Inferior parietal cortex (tissue), 1 donor: ENCODE data around the gene CCDC85A.

Experiments
- DNase-seq: peaks from one replicate; pipeline ENCODE4 v3.0.0-alpha.2; 2016; ENCODE audit errors: extremely low spot score

CCDC85A gene

DNA sequence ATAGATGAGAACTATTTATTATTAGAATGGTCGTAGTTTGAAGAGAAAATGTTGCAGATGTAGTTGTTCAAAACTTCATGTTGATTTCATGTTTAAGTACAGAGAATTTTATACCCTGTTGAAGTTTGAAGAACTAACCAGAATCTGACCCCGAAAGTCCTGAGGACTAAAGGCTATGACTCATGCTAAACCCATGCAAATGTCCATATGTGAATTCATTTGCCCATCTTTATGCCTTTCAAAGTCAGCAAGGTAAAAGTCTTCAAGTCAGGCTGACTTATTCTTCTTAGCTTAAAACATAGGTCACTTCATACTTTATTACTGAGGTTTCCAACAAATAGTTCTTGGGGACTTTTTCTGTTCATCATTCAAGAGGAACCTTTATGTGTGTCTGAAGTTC lies 185.5 kb downstream of the CCDC85A start:
- DNase-seq = no peak

DNA sequence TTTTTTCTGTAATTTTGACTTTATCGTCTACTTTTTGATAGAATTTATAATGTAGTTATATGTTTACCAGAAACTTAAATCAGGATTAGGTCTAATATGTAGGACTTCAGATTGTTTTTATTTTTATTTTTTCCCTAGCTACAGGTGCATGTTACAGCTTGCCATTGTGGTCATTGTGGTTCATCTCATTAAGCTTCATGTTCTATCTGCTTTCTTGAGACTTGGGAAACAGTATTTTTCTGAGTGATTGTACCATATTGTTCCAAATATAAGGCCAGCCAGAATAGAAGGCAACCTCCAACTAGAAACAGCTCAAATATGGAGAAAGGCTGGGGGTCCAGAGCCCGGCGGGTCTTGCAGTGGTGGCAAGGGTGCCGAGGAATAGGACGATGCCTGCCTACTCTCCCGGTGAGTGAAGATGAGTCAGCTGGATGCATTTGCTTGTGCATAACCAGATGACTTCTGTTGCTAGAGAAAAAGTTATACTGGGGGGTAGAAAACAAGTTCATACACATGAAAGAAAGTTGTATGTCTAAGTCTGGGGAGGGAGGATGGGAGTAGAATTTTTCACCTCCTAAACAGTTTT lies 188.4 kb downstream of the CCDC85A start:
- no peak for DNase-seq

DNA sequence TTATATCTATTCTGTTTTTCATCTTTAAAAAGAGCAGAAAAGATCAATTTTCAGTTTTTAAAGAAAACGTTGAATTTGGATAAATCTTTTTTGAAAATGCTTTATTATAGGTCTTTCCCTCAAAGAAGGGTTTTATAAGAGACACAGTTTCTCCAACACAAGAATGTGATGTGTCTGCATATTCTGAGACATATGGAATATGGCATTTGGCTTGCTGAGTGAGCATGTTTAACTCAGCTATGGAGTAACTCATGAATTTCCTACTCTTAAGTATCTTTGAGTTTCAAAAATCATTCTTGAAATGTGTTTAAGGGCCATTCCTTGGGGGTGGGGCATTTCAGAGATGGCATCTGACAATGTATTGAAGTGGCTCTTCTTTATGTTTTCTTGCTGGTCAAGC lies 191.5 kb downstream of the CCDC85A start:
- no peak for DNase-seq

DNA sequence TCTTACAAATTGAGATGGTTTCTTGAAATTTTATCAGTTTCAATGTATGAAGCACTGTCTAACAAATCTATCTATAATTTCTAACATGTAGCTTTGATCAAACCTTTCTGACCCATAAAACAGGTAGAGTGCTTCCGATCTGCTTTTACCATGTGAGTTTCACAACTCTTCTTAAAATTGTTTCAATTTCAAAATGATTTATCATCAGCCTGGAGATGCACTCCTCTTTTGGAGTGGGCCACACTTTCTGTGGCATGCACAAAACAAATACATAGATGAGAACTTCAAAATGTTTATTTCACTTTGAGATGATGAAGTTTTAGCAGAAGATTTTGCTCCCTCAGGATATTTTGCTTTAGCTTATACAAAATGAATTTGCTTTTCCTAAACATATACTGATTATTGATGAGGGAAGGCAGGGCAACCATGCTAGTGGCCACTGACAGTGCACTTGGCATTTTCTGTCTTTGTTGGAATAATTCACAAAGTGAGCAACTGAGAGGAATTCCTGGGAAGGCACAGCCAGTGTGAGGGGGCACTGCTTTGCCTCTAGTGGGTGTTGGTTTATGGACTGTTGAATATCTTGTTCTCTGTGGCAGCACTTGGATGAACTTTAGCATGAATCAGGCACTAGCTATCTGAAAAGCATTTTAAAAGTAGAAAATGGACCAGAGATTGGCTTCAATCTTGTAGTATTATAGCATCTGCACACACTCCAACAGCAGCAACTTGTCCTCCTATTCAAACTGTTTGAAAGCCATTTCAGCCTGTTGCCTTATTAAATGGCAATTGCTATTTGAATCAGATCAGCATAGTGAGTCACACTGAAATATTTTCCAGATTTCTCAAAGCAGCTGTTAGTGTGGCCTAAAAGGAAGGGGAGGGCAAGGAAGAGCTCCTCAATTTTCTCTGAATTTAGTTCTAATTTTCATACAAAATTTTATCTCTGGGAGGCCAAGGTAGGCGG lies 193.2 kb downstream of the CCDC85A start:
- DNase-seq = no peak

DNA sequence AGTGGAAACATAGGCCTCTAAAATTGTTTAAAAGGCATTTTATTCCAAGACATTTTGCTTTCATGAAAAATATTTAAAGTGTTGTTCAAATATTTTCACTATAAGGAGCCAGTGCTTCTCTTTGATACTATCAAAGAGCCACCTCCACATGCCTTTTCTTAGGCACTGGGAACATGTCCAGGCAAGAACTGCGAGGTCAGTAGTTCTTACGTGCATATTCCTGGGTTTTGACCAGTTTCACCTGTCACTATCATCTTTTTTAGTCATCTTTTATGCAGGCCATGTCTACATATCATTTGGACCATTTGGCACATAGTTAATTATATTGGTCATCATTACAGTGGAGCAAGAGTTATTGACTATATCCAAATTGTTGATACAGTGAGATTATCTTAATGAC lies 195.3 kb downstream of the CCDC85A start:
- DNase-seq = no peak

DNA sequence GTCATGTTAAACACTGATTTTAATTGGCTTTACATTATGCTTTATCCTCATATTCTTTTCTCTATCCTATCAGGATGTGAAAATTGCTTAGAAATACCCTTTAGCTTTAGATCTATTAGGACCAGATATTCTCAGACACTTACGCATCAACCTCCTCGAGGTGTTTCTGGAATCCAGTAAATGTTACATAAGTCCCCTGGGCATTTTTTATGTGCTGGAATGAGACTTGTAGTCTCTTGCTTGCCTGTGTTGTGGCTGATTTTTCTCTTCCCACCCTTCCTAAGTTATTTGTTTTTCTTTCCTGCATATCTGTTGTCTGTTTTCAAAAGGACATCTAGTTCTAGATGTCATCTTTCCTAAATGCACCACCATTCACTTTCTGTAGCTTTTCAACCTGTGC lies 197.1 kb downstream of the CCDC85A start:
- no peak for DNase-seq

DNA sequence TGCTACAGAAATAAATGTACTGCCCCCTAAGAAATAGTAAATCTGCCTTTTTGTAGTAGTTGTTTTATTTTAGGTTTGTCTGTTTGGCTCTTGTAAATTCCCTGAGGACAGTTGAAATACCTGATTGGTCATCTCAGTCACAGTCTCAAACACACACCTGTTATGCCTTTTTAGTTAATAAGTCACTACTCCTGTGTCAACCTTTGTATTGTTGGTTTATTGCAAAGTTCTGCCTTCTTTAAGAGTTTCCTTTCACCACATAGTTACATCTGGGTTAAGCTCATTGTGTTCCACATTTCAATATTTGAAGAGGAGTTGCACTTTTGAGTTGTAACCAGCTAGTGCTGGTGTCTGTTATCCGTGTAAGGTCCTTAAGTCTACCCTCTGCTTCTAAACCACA lies 198.7 kb downstream of the CCDC85A start:
- DNase-seq = no peak

DNA sequence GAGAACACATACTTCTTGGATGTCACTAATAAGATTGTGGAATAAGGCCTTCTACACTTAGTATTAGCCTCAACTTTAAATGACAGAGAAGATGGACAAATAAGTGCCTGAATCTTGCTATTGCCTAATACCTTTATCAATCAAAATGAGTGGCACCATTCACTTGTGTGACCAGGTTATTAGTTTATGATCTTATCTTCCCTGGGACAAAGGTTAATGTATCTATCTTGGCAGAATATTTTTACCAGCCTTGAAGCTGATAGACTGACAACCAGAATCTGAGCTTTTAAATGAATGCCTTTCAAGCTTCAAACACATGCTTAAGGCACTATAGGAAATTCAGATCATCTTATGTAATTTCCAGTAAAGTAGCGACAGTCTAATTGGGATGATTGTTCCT lies 202.9 kb downstream of the CCDC85A start:
- no peak for DNase-seq

DNA sequence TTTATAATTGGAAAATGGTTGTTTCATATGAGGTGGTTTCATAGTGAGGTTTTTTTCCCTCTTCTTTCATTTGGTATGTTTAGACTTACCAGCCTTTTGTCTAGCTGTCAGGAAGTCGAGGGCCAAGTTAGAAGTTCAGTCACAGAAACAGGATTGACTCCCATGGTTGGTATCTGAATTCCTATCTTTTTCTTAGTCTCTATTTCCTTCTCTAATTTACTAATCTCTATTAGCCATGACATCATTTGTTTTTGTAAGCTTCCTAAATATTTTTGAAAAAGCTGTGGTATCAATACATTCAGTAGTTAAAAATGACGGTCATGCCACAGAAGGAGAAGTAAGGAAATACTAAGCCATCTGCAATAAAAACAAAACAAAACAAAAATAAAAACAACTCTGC lies 206.9 kb downstream of the CCDC85A start:
- DNase-seq = no peak

DNA sequence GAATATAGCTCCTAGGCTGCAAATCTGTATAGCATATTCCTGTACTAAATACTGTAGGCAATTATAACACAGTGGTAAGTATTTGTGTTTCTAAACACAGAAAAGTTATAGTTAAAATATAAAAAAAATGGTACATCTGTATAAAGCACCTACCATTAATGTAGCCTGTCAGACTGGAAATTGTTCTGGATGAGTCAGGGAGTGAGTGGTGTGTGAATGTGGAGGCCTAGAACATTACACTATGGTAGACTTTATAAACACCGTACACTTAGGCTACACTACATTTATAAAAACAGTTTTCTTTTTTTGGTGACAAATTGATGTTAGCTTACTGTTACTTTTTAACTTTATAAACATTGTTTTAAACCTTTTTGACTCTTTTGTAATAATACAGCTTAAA lies 226.3 kb downstream of the CCDC85A start:
- no peak for DNase-seq

DNA sequence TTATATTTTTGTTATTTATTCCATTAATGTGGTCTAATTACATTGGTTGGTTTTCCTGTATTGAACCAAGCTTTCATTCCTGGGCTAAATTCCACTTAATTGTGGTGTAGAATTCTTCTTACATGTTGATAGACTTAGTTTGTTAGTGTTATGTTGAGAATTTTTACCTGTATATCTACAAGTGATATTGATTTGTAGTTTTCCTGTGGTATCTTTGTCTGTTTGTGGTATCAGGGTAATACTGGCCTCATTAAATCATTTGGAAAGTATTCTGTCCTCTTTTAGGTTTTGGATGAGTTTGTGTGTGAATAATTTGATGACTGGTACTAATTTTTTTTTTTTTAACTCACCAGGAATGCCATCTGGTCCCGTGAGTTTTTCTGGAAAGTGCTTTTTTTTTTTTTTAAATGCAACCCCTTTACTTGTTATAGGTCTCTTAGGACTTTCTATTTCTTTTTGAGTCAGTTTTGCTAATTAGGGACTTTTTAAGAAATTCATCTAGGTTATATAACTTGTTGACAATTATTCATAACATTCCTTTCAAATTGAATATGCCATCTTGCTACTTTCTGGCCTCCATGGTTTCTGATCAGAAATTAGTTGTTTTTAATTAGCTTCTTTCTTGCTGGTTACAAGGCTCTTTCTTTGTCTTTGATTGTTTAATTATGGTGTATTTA lies 232.8 kb downstream of the CCDC85A start:
- DNase-seq = no peak
